GM12874 (cell line): Measurements from ENCODE around the gene VPS26C.

Experiments used
- CTCF ChIP-seq: IDR thresholded peaks from 2 replicates; pipeline ENCODE4 v1.5.1; 2011; ENCODE audit warnings: low read depth, mild to moderate bottlenecking, control low read depth, low read length, moderate library complexity; ENCODE audit not compliant: insufficient read depth

VPS26C gene

GRCh38 chr21:37231671-37232070 is 35.5 kb downstream of the VPS26C start:
- no peak for TF ChIP-seq CTCF

GRCh38 chr21:37231249-37231645 is 35.9 kb downstream of the VPS26C start:
- TF ChIP-seq CTCF: no peak

GRCh38 chr21:37230632-37231248 is 36.4 kb downstream of the VPS26C start:
- no peak for TF ChIP-seq CTCF

- no peak for TF ChIP-seq CTCF
Measured at GRCh38 chr21:37228003-37228400, 39.1 kb downstream of the VPS26C start.

GRCh38 chr21:37227071-37228002 is 39.8 kb downstream of the VPS26C start:
- TF ChIP-seq CTCF: no peak

- TF ChIP-seq CTCF: no peak
Measured at GRCh38 chr21:37226041-37226920, 40.9 kb downstream of the VPS26C start.
